ENCODE measurements around the gene ARHGEF4. TPM values are rescaled to one million over a fixed set of nuclear protein-coding genes. Genes with fewer than 3 reads are reported as not detected.

The ARHGEF4 gene
- total RNA-seq, 1 experiment from 2014 or later: 12.6 TPM

- no peak for DNase-seq
- no peaks in the 10 kb centered on the region for H3K4me1 ChIP-seq (ENCODE audit: insufficient read depth, low read length)
- no peaks in the 10 kb centered on the region for H3K79me2 ChIP-seq (ENCODE audit: insufficient read depth, low read length)
- H3K23me2 ChIP-seq (ENCODE audit: insufficient read length, low read depth, low read length, poor library complexity, severe bottlenecking): peaks cover 8% of the 10 kb centered on the region
- H2BK20ac ChIP-seq (ENCODE audit: low read depth, low read length, poor library complexity, severe bottlenecking): no peak overlapping the region
- peaks cover 30% of the 10 kb centered on the region for H3K27me3 Mint-ChIP-seq (ENCODE audit: low read depth)
- H3K4ac ChIP-seq (ENCODE audit: low read depth, low read length): no peak overlapping the region
- peaks cover 11 to 13% of the 10 kb centered on the region in 2 experiments for H3K4me1 Mint-ChIP-seq
- H3K9me3 ChIP-seq (ENCODE audit: control insufficient read depth, low read depth, low read length): no peaks in the 10 kb centered on the region
- peaks cover 10% of the 10 kb centered on the region; the same call in 1 of the 2 replicates for H3K27me3 ChIP-seq (ENCODE audit: insufficient read depth, low read length)
- H2BK15ac ChIP-seq (ENCODE audit: low read depth, low read length): no peak overlapping the region
- H3K9me3 Mint-ChIP-seq: no peaks in the 10 kb centered on the region; a peak in 1 of 5 replicates
- H3T11ph ChIP-seq (ENCODE audit: low read length): no peak overlapping the region
- H3K9ac ChIP-seq (ENCODE audit: extremely low read depth, insufficient read length, low read length): no peak overlapping the region
- no peak overlapping the region for H2BK12ac ChIP-seq (ENCODE audit: insufficient read length, low read depth, low read length)
- TF ChIP-seq CTCF (conservative IDR thresholded peaks at IDR 0.05): no peak
- no peak overlapping the region for H4K91ac ChIP-seq (ENCODE audit: insufficient read length, low read depth, low read length)
- H3K36me3 Mint-ChIP-seq (ENCODE audit: insufficient read depth in 1 of 3, low read depth in 3 of 3): peaks cover 0 to 4% (median 2%) of the 10 kb centered on the region in 3 experiments; a peak in 3 of 7 replicates
- no peak overlapping the region for H2BK5ac ChIP-seq (ENCODE audit: insufficient read length, low read length)
- H2AK5ac ChIP-seq (ENCODE audit: insufficient read length, low read length): no peak overlapping the region
- no peaks in the 10 kb centered on the region for H3K79me1 ChIP-seq (ENCODE audit: insufficient read depth, low read depth, low read length, poor library complexity, severe bottlenecking)
- no peak overlapping the region for H3K4me3 Mint-ChIP-seq
- H3K4me2 ChIP-seq (ENCODE audit: insufficient read depth, insufficient read length, low read length): no peak overlapping the region
- H3K27ac ChIP-seq (ENCODE audit: insufficient read length, low read depth, low read length): no peak overlapping the region
- no peak overlapping the region for H2BK120ac ChIP-seq (ENCODE audit: low read depth, low read length, poor library complexity, severe bottlenecking)
- no peak overlapping the region for H3K23ac ChIP-seq (ENCODE audit: insufficient read length, low read depth, low read length)
- no peak overlapping the region; the same call in 1 of the 2 replicates for H3K14ac ChIP-seq (ENCODE audit: insufficient read depth, low read length)
- no peak overlapping the region for H4K8ac ChIP-seq (replicated peaks; ENCODE audit: insufficient read length, low read depth, low read length)
- H2AFZ ChIP-seq (ENCODE audit: low read length): no peak overlapping the region
- H3K27ac Mint-ChIP-seq: no peak overlapping the region
- no CpG with 5 or more reads among the region's 17 CpGs for WGBS (ENCODE audit: extremely low coverage, insufficient read length, low lambda C conversion rate)
- H4K5ac ChIP-seq (ENCODE audit: insufficient read length, low read depth, low read length): no peak overlapping the region
- peaks cover 2% of the 10 kb centered on the region for H4K20me1 ChIP-seq (ENCODE audit: control insufficient read depth, insufficient read depth, insufficient read length)
- H3K18ac ChIP-seq (ENCODE audit: insufficient read length, low read depth, low read length): no peak overlapping the region
- no peak overlapping the region for H3K56ac ChIP-seq (ENCODE audit: insufficient read length, low read depth, low read length)
These were observed 201.8 kb downstream of the ARHGEF4 start for GRCh38 chr2:131038258-131039100.
